RCC 7860 (cell line): ENCODE measurements around the gene FGFBP3.
"Not testable (repeated sequence)": the region's sequence is repeated elsewhere in the genome, so short reads cannot be mapped to it uniquely, and the experiment has no call there.

Source experiments
- DNase-seq: peaks from one replicate; pipeline ENCODE4 v3.0.0-alpha.2; 2015; ENCODE audit warnings: low spot score
- FAIRE-seq: peaks from 2 replicates; lab custom pipeline; 2012; peaks lifted over from hg19 to GRCh38; lab: Jason Lieb, UNC

Gene FGFBP3

GRCh38 chr10:91901784-91902677 is 7.3 kb downstream of the FGFBP3 start:
- peak; percentile 85 for FAIRE-seq

GRCh38 chr10:91897421-91897820 is 11.9 kb downstream of the FGFBP3 start:
- no peak for DNase-seq
- no peak for FAIRE-seq

More at GRCh38 chr10:91901784-91902677, 7.3 kb downstream of the FGFBP3 start:
- DNase-seq: peak; percentile 75

- FAIRE-seq (no peak), DNase-seq (no peak)
Measured at GRCh38 chr10:91896212-91896756, 13.0 kb downstream of the FGFBP3 start.

- not testable (repeated sequence) for FAIRE-seq, DNase-seq
Measured at GRCh38 chr10:91894261-91894685, 15.0 kb downstream of the FGFBP3 start.

- FAIRE-seq: no peak
- no peak for DNase-seq
Measured at GRCh38 chr10:91893051-91893450, 16.2 kb downstream of the FGFBP3 start.

GRCh38 chr10:91891125-91892001 is 17.9 kb downstream of the FGFBP3 start:
- DNase-seq (peak; percentile 36), FAIRE-seq (no peak)

GRCh38 chr10:91887272-91888076 is 21.8 kb downstream of the FGFBP3 start:
- DNase-seq (no peak), FAIRE-seq (no peak)

- DNase-seq (no peak), FAIRE-seq (no peak)
Measured at GRCh38 chr10:91886954-91887271, 22.4 kb downstream of the FGFBP3 start.

- DNase-seq (no peak), FAIRE-seq (no peak)
Measured at GRCh38 chr10:91885362-91886079, 23.8 kb downstream of the FGFBP3 start.

- no peak for DNase-seq
- no peak for FAIRE-seq
Measured at GRCh38 chr10:91884536-91884935, 24.8 kb downstream of the FGFBP3 start.

GRCh38 chr10:91883549-91884444 is 25.5 kb downstream of the FGFBP3 start:
- FAIRE-seq (no peak), DNase-seq (no peak)

- DNase-seq (no peak), FAIRE-seq (no peak)
Measured at GRCh38 chr10:91880310-91880709, 29.0 kb downstream of the FGFBP3 start.

GRCh38 chr10:91879515-91880170 is 29.6 kb downstream of the FGFBP3 start:
- DNase-seq: no peak
- no peak for FAIRE-seq

- no peak for DNase-seq
- FAIRE-seq: no peak
Measured at GRCh38 chr10:91875779-91876178, 33.5 kb downstream of the FGFBP3 start.

GRCh38 chr10:91875156-91875555 is 34.1 kb downstream of the FGFBP3 start:
- no peak for FAIRE-seq
- no peak for DNase-seq

GRCh38 chr10:91865562-91866081 is 43.7 kb downstream of the FGFBP3 start:
- FAIRE-seq: no peak
- DNase-seq: no peak

GRCh38 chr10:91864744-91865143 is 44.5 kb downstream of the FGFBP3 start:
- FAIRE-seq (no peak), DNase-seq (no peak)

- DNase-seq (no peak), FAIRE-seq (no peak)
Measured at GRCh38 chr10:91864099-91864498, 45.2 kb downstream of the FGFBP3 start.
